MCF 10A (cell line): ENCODE results near the gene FAM20B. TPM values are rescaled to one million over a fixed set of nuclear protein-coding genes. Genes with fewer than 3 reads are reported as not detected.

ENCODE experiments used
- total RNA-seq: library from RNA; stranded (reverse); gene quantifications from 2 replicates; pipeline ENCODE4 v1.2.3, GENCODE V29; 2022

The FAM20B gene
- total RNA-seq, 1 experiment from 2014 or later: 45.0 TPM

Other genes starting within 250 kb of the FAM20B start
- not detected in 2 replicates for gene ANGPTL1, start 154.8 kb upstream of the FAM20B start, total RNA-seq
- gene TOR3A, start 56.2 kb downstream of the FAM20B start, total RNA-seq: 24.9 and 31.3 TPM in 2 replicates
- gene ABL2, start 203.8 kb downstream of the FAM20B start, total RNA-seq: 109 and 160 TPM in 2 replicates